H9 (cell line): Measurements from ENCODE around the gene CBFA2T2. TPM values are rescaled to one million over a fixed set of nuclear protein-coding genes. Genes with fewer than 3 reads are reported as not detected.

ENCODE experiments used
- DNase-seq: peaks from one replicate; pipeline ENCODE4 v3.0.0-alpha.2; 2017
- H2AFZ ChIP-seq: one replicate; pipeline ENCODE4 v1.6.1; 2013; ENCODE audit warnings: mild to moderate bottlenecking, low read length, control low read depth, moderate library complexity
- H2AK5ac ChIP-seq: 2 replicates; pipeline ENCODE4 v1.6.1; 2013; ENCODE audit warnings: low read length, control low read depth, mixed read lengths; ENCODE audit not compliant: insufficient read length
- H2BK120ac ChIP-seq: one replicate; pipeline ENCODE4 v1.6.1; 2013; ENCODE audit warnings: low read depth, mild to moderate bottlenecking, low read length, control low read depth, inconsistent platforms; ENCODE audit not compliant: poor library complexity, severe bottlenecking
- H2BK12ac ChIP-seq: 2 replicates; pipeline ENCODE4 v1.6.1; 2013; ENCODE audit warnings: low read length, control low read depth, mixed read lengths, low read depth; ENCODE audit not compliant: insufficient read length
- H2BK15ac ChIP-seq: 2 replicates; pipeline ENCODE4 v1.6.1; 2013; ENCODE audit warnings: low read depth, low read length, control low read depth
- H2BK20ac ChIP-seq: one replicate; pipeline ENCODE4 v1.6.1; 2013; ENCODE audit warnings: low read depth, mild to moderate bottlenecking, low read length, control low read depth, inconsistent platforms; ENCODE audit not compliant: poor library complexity, severe bottlenecking
- H2BK5ac ChIP-seq: 2 replicates; pipeline ENCODE4 v1.6.1; 2013; ENCODE audit warnings: low read length, control low read depth, mixed read lengths; ENCODE audit not compliant: insufficient read length
- H3K14ac ChIP-seq: 2 replicates; pipeline ENCODE4 v1.6.1; 2013; ENCODE audit warnings: low read length, control low read depth; ENCODE audit not compliant: insufficient read depth
- H3K18ac ChIP-seq: 2 replicates; pipeline ENCODE4 v1.6.1; 2013; ENCODE audit warnings: low read depth, mild to moderate bottlenecking, mixed read lengths, low read length, control low read depth; ENCODE audit not compliant: insufficient read length
- H3K23ac ChIP-seq: 2 replicates; pipeline ENCODE4 v1.6.1; 2013; ENCODE audit warnings: low read length, control low read depth, mixed read lengths, low read depth; ENCODE audit not compliant: insufficient read length
- H3K23me2 ChIP-seq: 2 replicates; pipeline ENCODE4 v1.6.1; 2013; ENCODE audit warnings: low read depth, mild to moderate bottlenecking, mixed read lengths, low read length, control low read depth; ENCODE audit not compliant: insufficient read length, poor library complexity, severe bottlenecking
- H3K27ac ChIP-seq: 2 replicates; pipeline ENCODE4 v1.5.1; 2013; ENCODE audit warnings: low read length, control low read depth, mixed read lengths, low read depth; ENCODE audit not compliant: insufficient read length
- H3K27me3 ChIP-seq: 2 replicates; pipeline ENCODE4 v1.6.1; 2013; ENCODE audit warnings: low read length, control low read depth, inconsistent platforms; ENCODE audit not compliant: insufficient read depth
- H3K4ac ChIP-seq: 2 replicates; pipeline ENCODE4 v1.6.1; 2013; ENCODE audit warnings: low read depth, mild to moderate bottlenecking, control low read depth, inconsistent platforms, low read length, moderate library complexity
- H3K4me1 ChIP-seq: 2 replicates; pipeline ENCODE4 v1.6.1; 2013; ENCODE audit warnings: low read length, control low read depth, inconsistent platforms; ENCODE audit not compliant: insufficient read depth
- H3K4me2 ChIP-seq: 2 replicates; pipeline ENCODE4 v1.6.1; 2013; ENCODE audit warnings: low read length, control low read depth, mixed read lengths; ENCODE audit not compliant: insufficient read length, insufficient read depth
- H3K56ac ChIP-seq: 2 replicates; pipeline ENCODE4 v1.6.1; 2013; ENCODE audit warnings: low read depth, mild to moderate bottlenecking, mixed read lengths, low read length, control low read depth; ENCODE audit not compliant: insufficient read length
- H3K79me1 ChIP-seq: 2 replicates; pipeline ENCODE4 v1.6.1; 2013; ENCODE audit warnings: low read depth, mild to moderate bottlenecking, moderate library complexity, low read length, control low read depth, inconsistent platforms; ENCODE audit not compliant: insufficient read depth, poor library complexity, severe bottlenecking
- H3K79me2 ChIP-seq: 2 replicates; pipeline ENCODE4 v1.6.1; 2013; ENCODE audit warnings: low read length, control low read depth, inconsistent platforms; ENCODE audit not compliant: insufficient read depth
- H3K9ac ChIP-seq: 2 replicates; pipeline ENCODE4 v1.6.1; 2013; ENCODE audit warnings: low read length, control low read depth, mixed read lengths; ENCODE audit not compliant: insufficient read length; ENCODE audit errors: extremely low read depth
- H3K9me3 ChIP-seq: one replicate; pipeline ENCODE4 v1.6.1; 2013; ENCODE audit warnings: low read depth, low read length, inconsistent platforms; ENCODE audit not compliant: control insufficient read depth
- H3T11ph ChIP-seq: one replicate; pipeline ENCODE4 v1.6.1; 2013; ENCODE audit warnings: mild to moderate bottlenecking, low read length, control low read depth, inconsistent platforms
- H4K20me1 ChIP-seq: one replicate; pipeline ENCODE4 v1.6.1; 2013; ENCODE audit not compliant: control insufficient read depth, insufficient read length, insufficient read depth
- H4K5ac ChIP-seq: 2 replicates; pipeline ENCODE4 v1.6.1; 2013; ENCODE audit warnings: low read depth, mild to moderate bottlenecking, mixed read lengths, low read length, control low read depth; ENCODE audit not compliant: insufficient read length
- H4K8ac ChIP-seq: replicated peaks from 2 replicates; pipeline ENCODE4 v1.6.1; 2013; ENCODE audit warnings: low read length, control low read depth, mixed read lengths, low read depth; ENCODE audit not compliant: insufficient read length
- H4K91ac ChIP-seq: 2 replicates; pipeline ENCODE4 v1.6.1; 2013; ENCODE audit warnings: low read depth, mild to moderate bottlenecking, moderate library complexity, mixed read lengths, low read length, control low read depth; ENCODE audit not compliant: insufficient read length
- H3K27ac Mint-ChIP-seq, 3 experiments: 2 replicates in 2 of 3; 3 replicates in 1 of 3; pipeline ENCODE4 v1.8.0; 2020 to 2021; ENCODE audit warnings: mixed read lengths in 3 of 3, mild to moderate bottlenecking in 1 of 3, moderate library complexity in 1 of 3
- H3K27me3 Mint-ChIP-seq: 2 replicates; pipeline ENCODE4 v1.8.0; 2021; ENCODE audit warnings: low read depth, mild to moderate bottlenecking, moderate library complexity, mixed read lengths
- H3K36me3 Mint-ChIP-seq, 3 experiments: 2 replicates in 2 of 3; 3 replicates in 1 of 3; pipeline ENCODE4 v1.8.0; 2020 to 2021; ENCODE audit warnings: low read depth in 3 of 3, mixed read lengths in 3 of 3; ENCODE audit not compliant: insufficient read depth in 1 of 3
- H3K4me1 Mint-ChIP-seq, 2 experiments: 2 replicates each; pipeline ENCODE4 v1.8.0; 2020; ENCODE audit warnings: mixed read lengths in 2 of 2
- H3K4me3 Mint-ChIP-seq, 2 experiments: 2 replicates in 1 of 2; 3 replicates in 1 of 2; pipeline ENCODE4 v1.8.0; 2020 to 2021; ENCODE audit warnings: mild to moderate bottlenecking in 2 of 2, mixed read lengths in 2 of 2, moderate library complexity in 1 of 2
- H3K9me3 Mint-ChIP-seq, 2 experiments: 2 replicates in 1 of 2; 3 replicates in 1 of 2; pipeline ENCODE4 v1.8.0; 2020; ENCODE audit warnings: mild to moderate bottlenecking in 2 of 2, mixed read lengths in 2 of 2, moderate library complexity in 1 of 2
- WGBS: extraction: QIAGEN DNeasy Blood & Tissue Kit; methylation state at CpG from one replicate; pipeline ENCODE4 v1.1.7; 2013; ENCODE audit warnings: missing lambda C conversion rate, low lambda C conversion rate, mixed read lengths; ENCODE audit not compliant: insufficient read length; ENCODE audit errors: extremely low coverage; 5-methylcytosine and 5-hydroxymethylcytosine counted together
- total RNA-seq: library from RNA; stranded (reverse); gene quantifications from 2 replicates; pipeline ENCODE4 v1.2.1, GENCODE V29; 2021
- TF ChIP-seq, protein P1 (sequence below): fragments of 200-600 bp; sonication (generic); conservative IDR thresholded peaks from 3 replicates; pipeline ENCODE4 v1.8.0; 2021; ENCODE audit warnings: antibody characterized with exemption, mild to moderate bottlenecking

The CBFA2T2 gene
- total RNA-seq, 1 experiment from 2014 or later: 11.2 TPM

DNA sequence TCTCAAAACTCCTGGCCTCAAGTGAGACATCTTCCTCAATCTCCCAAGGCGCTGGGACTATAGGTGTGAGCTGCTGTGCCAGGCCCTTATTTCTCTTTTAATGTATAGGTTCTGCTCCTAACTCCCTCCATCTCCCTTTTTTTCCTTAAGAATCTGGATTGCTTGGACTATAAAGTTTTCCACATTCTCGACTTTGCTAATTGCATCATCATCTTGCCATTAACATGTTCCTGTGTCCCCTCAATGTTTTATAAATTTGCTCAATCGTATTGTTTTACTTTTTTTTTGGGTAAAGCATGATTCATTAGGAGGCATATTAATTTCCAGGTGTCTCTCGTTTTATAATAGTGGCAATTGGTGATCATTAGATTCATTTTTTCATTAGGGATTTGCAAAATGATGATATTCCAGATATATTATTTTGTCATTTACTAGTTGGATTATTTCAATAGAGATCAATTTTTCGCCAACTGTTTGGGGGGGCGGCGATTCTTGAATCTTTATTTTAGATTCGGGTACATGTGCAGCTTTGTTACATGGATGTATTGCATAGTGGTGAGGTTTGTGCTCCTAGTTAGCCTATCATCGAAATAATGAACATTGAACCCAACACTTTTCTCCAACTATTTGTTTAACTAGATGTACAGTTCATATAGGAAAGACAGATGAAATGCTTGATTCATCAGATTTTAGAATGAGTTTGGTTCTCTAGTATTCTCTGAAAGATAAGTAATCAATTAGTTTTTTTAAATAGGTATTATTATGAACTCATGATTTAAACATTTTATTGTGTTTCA, 68.7 kb downstream of the CBFA2T2 start:
- Histone ChIP-seq H2BK15ac (no peak overlapping the region), H4K8ac (no peak overlapping the region), H3K4me1 (no peaks in the 10 kb centered on the region), H3K56ac (no peak overlapping the region), H2BK120ac (no peak overlapping the region), H3K14ac (no peak overlapping the region), H3K27ac (no peak overlapping the region), H2BK12ac (no peak overlapping the region), H3K9me3 (no peaks in the 10 kb centered on the region), H3K4ac (no peak overlapping the region), H4K91ac (no peak overlapping the region), H4K5ac (no peak overlapping the region), H3T11ph (no peak overlapping the region), H3K27me3 (no peaks in the 10 kb centered on the region), H3K18ac (no peak overlapping the region), H2AK5ac (no peak overlapping the region), H3K79me2 (no peaks in the 10 kb centered on the region), H2BK20ac (no peak overlapping the region), H2AFZ (no peak overlapping the region), H3K23me2 (no peaks in the 10 kb centered on the region), H2BK5ac (no peak overlapping the region), H4K20me1 (no peaks in the 10 kb centered on the region), H3K9ac (no peak overlapping the region), H3K23ac (no peak overlapping the region), H3K79me1 (no peaks in the 10 kb centered on the region), H3K4me2 (no peak overlapping the region)
- TF ChIP-seq, protein P1, sequence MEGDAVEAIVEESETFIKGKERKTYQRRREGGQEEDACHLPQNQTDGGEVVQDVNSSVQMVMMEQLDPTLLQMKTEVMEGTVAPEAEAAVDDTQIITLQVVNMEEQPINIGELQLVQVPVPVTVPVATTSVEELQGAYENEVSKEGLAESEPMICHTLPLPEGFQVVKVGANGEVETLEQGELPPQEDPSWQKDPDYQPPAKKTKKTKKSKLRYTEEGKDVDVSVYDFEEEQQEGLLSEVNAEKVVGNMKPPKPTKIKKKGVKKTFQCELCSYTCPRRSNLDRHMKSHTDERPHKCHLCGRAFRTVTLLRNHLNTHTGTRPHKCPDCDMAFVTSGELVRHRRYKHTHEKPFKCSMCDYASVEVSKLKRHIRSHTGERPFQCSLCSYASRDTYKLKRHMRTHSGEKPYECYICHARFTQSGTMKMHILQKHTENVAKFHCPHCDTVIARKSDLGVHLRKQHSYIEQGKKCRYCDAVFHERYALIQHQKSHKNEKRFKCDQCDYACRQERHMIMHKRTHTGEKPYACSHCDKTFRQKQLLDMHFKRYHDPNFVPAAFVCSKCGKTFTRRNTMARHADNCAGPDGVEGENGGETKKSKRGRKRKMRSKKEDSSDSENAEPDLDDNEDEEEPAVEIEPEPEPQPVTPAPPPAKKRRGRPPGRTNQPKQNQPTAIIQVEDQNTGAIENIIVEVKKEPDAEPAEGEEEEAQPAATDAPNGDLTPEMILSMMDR: no peak
- Mint-ChIP-seq H3K4me3 (no peak overlapping the region), H3K36me3 (peaks cover 3 to 13% (median 4%) of the 10 kb centered on the region in 3 experiments; a peak in 4 of 7 replicates), H3K27me3 (peaks cover 1% of the 10 kb centered on the region), H3K9me3 (no peaks in the 10 kb centered on the region), H3K4me1 (peaks cover 12 to 14% of the 10 kb centered on the region in 2 experiments), H3K27ac (peak overlapping the region in 2 of 3 experiments; percentile 62 to 86; a peak in 2 of 7 replicates)
- no peak for DNase-seq
- WGBS: no CpG with 5 or more reads among the region's 9 CpGs
